ENCODE results near the gene CORO7. TPM values are rescaled to one million over a fixed set of nuclear protein-coding genes. Genes with fewer than 3 reads are reported as not detected.
A peak's percentile ranks its signal among the peaks of the same experiment; 100 is the strongest.

CORO7 gene
- total RNA-seq, 1 donor from 2014 or later = 30.9 TPM

DNA sequence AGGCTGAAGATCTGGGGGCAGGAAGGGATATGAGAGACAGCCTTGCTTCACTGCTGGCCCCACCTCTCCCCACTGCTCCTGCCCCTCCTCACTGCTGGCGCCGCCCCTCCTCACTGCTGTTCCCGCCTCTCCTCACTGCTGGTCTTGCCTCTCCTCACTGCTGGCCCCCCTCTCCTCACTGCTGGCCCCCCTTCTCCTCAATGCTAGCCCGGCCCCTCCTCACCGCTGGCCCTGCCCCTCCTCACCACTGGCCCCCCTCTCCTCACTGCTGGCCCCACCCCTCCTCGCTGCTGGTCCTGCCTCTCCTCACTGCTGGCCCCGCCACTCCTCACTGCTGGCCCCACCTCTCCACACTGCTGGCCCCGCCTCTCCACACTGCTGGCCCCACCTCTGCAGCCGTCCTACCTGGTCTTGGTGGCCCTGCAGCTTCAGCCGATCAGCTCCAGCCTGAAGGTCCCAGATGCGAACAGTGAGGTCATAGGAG, 55.8 kb downstream of the CORO7 start:
- H3K4me1 ChIP-seq = peaks cover 5% of the 10 kb centered on the region
- TF ChIP-seq, protein P1, sequence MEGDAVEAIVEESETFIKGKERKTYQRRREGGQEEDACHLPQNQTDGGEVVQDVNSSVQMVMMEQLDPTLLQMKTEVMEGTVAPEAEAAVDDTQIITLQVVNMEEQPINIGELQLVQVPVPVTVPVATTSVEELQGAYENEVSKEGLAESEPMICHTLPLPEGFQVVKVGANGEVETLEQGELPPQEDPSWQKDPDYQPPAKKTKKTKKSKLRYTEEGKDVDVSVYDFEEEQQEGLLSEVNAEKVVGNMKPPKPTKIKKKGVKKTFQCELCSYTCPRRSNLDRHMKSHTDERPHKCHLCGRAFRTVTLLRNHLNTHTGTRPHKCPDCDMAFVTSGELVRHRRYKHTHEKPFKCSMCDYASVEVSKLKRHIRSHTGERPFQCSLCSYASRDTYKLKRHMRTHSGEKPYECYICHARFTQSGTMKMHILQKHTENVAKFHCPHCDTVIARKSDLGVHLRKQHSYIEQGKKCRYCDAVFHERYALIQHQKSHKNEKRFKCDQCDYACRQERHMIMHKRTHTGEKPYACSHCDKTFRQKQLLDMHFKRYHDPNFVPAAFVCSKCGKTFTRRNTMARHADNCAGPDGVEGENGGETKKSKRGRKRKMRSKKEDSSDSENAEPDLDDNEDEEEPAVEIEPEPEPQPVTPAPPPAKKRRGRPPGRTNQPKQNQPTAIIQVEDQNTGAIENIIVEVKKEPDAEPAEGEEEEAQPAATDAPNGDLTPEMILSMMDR (IDR thresholded peaks at IDR 0.05) = no peak
- TF ChIP-seq POLR2A (IDR thresholded peaks at IDR 0.05) (no peak), POLR2AphosphoS5 (IDR thresholded peaks at IDR 0.05; ENCODE audit: insufficient read depth in 1 of 2, low read depth in 1 of 2) (no peak)
- no peaks in the 10 kb centered on the region for H3K27me3 ChIP-seq
- H3K4me3 ChIP-seq = no peak overlapping the region
- peaks cover 0 to 13% of the 10 kb centered on the region in 2 donors for H3K36me3 ChIP-seq
- intact Hi-C loops (cut with DNase I) = no loop called here
- H3K9me3 ChIP-seq = no peaks in the 10 kb centered on the region
- no peak for DNase-seq (ENCODE audit: extremely low spot score in 2 of 2)
- no peak overlapping the region for H3K27ac ChIP-seq

DNA sequence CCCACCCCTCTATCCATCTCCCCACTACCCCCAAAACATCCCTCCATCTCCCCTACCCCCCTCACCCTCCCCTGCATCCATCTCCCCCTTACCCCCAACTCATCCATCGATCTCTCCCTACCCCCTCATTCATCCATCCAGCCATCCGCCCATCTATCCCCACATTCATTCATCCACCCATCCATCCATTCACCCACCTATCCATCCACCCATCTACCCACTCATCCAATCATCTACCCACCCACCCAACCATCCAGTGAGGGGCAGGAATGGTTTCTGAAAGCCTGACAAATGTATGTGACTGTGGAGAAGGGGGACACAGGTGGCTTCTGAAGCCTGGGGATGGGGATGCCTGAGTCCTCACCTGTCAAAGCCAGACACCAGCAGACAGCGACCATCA, 56.5 kb downstream of the CORO7 start:
- no peak for DNase-seq (ENCODE audit: extremely low spot score in 2 of 2)

DNA sequence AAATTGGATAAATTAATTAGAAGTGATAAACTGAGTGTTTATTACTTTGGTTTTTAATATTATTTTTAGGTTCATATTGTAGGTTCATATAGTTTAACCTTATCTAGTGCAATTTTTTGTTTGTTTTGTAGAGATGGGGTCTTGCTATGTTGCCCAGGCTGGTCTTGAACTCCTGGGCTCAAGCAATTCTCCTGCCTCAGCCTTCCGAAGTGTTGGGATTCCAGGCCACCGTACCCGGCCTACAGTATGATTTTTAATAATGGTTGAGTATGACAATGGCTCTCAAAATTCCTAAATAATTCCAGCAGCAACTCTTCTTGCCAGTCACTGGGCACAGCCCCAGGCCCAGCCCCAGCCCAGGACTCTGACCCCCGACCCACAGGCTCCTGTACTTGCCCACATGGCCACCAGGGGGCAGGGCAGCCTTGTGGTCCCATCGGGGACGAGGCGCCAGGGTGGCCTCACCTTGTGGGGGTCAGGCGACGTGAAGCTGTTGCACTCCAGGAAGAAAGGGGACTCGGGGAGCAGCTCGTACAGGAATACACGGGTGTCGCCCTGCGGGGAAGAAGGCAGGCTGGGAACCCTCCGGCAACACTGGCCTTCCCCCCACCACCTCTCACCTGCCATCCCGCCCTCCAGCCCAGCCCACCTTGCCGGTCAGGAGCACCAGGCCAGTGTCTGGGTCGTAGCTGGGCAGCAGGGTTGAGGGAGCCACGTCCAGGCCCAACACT, 57.4 kb downstream of the CORO7 start:
- H3K4me1 ChIP-seq = peaks cover 5% of the 10 kb centered on the region
- no peaks in the 10 kb centered on the region for H3K9me3 ChIP-seq
- no peak overlapping the region for H3K27ac ChIP-seq
- DNase-seq (ENCODE audit: extremely low spot score in 2 of 2) = no peak
- no peak overlapping the region for H3K4me3 ChIP-seq
- H3K27me3 ChIP-seq = no peaks in the 10 kb centered on the region
- H3K36me3 ChIP-seq = peaks cover 0 to 4% of the 10 kb centered on the region in 2 donors
- intact Hi-C loops (cut with DNase I) = loop anchor here (2.0 kb wide), 1 partner anchor 46 kb away; no protein-coding TSS in a partner anchor
- TF ChIP-seq POLR2A (IDR thresholded peaks at IDR 0.05) (no peak), POLR2AphosphoS5 (IDR thresholded peaks at IDR 0.05; ENCODE audit: insufficient read depth in 1 of 2, low read depth in 1 of 2) (no peak)
- TF ChIP-seq, protein P1 (IDR thresholded peaks at IDR 0.05) = peak; percentile 97 to 99 (median 98)

More for the DNA sequence above, 56.5 kb downstream of the CORO7 start:
- Histone ChIP-seq H3K36me3 (peaks cover 0 to 13% of the 10 kb centered on the region in 2 donors), H3K4me1 (peaks cover 5% of the 10 kb centered on the region), H3K9me3 (no peaks in the 10 kb centered on the region), H3K27ac (no peak overlapping the region), H3K4me3 (no peak overlapping the region), H3K27me3 (no peaks in the 10 kb centered on the region)
- TF ChIP-seq, protein P1 (IDR thresholded peaks at IDR 0.05) = no peak
- TF ChIP-seq POLR2A (IDR thresholded peaks at IDR 0.05) = no peak
- TF ChIP-seq POLR2AphosphoS5 (IDR thresholded peaks at IDR 0.05; ENCODE audit: insufficient read depth in 1 of 2, low read depth in 1 of 2) = no peak
- intact Hi-C loops (cut with DNase I) = loop anchor here (2.0 kb wide), 1 partner anchor 45 kb away; no protein-coding TSS in a partner anchor

DNA sequence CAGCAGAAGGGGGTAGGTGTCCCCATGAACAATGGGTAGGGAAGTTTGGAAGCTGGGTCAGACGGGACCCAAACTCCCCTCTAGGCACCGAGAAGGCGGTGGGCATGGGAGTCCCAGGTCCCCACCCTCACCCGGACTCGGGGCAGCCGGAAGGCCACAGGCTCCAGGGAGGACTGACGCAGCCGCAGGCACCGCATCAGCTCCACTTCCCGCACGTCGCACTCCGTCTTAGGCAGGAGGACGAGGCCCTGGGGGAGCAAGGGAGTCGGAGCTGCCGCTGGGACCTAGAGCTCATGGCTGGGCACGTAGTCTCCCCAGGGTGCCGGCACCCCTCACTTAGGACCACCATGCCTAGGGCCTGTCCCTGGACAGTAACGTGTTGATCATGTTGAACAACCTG, 58.2 kb downstream of the CORO7 start:
- H3K27me3 ChIP-seq = no peaks in the 10 kb centered on the region
- no peak overlapping the region for H3K4me3 ChIP-seq
- H3K4me1 ChIP-seq = peaks cover 5% of the 10 kb centered on the region
- TF ChIP-seq, protein P1 (IDR thresholded peaks at IDR 0.05) = no peak
- TF ChIP-seq POLR2A (IDR thresholded peaks at IDR 0.05) (no peak), POLR2AphosphoS5 (IDR thresholded peaks at IDR 0.05; ENCODE audit: insufficient read depth in 1 of 2, low read depth in 1 of 2) (no peak)
- H3K9me3 ChIP-seq = no peaks in the 10 kb centered on the region
- intact Hi-C loops (cut with DNase I) = loop anchor here (2.0 kb wide), 1 partner anchor 47 kb away; no protein-coding TSS in a partner anchor
- no peaks in the 10 kb centered on the region for H3K36me3 ChIP-seq
- no peak for DNase-seq (ENCODE audit: extremely low spot score in 2 of 2)
- no peak overlapping the region for H3K27ac ChIP-seq

DNA sequence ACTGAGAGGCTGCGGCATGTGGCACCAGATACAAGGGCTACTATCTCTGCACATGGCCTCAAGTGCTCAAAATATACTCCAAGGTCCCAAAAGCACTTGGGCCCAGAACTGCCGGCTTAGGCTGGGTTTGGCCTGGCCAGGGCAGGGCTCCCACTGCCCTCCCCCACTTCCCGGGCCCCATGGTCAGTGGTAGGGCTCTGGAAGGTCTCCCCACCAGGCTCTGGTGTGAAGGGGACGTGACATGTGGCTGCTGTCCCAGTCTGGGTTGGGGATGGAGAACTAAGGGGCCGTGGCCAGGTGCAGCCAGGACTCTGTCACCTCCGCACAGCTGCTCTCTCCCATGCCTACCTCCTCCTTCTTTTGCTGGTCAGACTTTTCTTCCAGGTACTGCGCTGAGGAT, 59.6 kb downstream of the CORO7 start:
- no peak overlapping the region for H3K4me3 ChIP-seq
- DNase-seq (ENCODE audit: extremely low spot score in 2 of 2) = no peak
- peaks cover 6% of the 10 kb centered on the region for H3K4me1 ChIP-seq
- H3K9me3 ChIP-seq = no peaks in the 10 kb centered on the region
- H3K27ac ChIP-seq = no peak overlapping the region
- no peaks in the 10 kb centered on the region for H3K27me3 ChIP-seq
- H3K36me3 ChIP-seq = no peaks in the 10 kb centered on the region
- TF ChIP-seq, protein P1 (IDR thresholded peaks at IDR 0.05) = no peak
- no peak for TF ChIP-seq POLR2A (IDR thresholded peaks at IDR 0.05)
- no peak for TF ChIP-seq POLR2AphosphoS5 (IDR thresholded peaks at IDR 0.05; ENCODE audit: insufficient read depth in 1 of 2, low read depth in 1 of 2)
- intact Hi-C loops (cut with DNase I) = no loop called here

Measured in vagina (tissue), 2 donors.